Mucosa of descending colon (tissue), 3 donors: ENCODE results near the gene GADD45A. TPM values are rescaled to one million over a fixed set of nuclear protein-coding genes. Genes with fewer than 3 reads are reported as not detected.
A peak's percentile ranks its signal among the peaks of the same experiment; 100 is the strongest.

Experiments used
- ATAC-seq: fragments of 200-7000 bp; cut with Tn5 transposase; one replicate; pipeline ENCODE4 v1.9.1; 2020; ENCODE audit warnings: mild to moderate bottlenecking, moderate library complexity
- DNase-seq, 3 donors: peaks; one replicate each; pipeline ENCODE4 v3.0.0-alpha.2; 2020
- H3K36me3 ChIP-seq: fragments of 200-600 bp; one replicate; pipeline ENCODE4 v1.8.0; 2021; ENCODE audit warnings: low read depth, mild to moderate bottlenecking
- H3K4me1 ChIP-seq: fragments of 200-600 bp; one replicate; pipeline ENCODE4 v1.8.0; 2021; ENCODE audit warnings: low read depth, mild to moderate bottlenecking
- H3K4me3 ChIP-seq: fragments of 200-600 bp; one replicate; pipeline ENCODE4 v1.8.0; 2021; ENCODE audit warnings: mild to moderate bottlenecking
- H3K9me3 ChIP-seq: fragments of 200-600 bp; one replicate; pipeline ENCODE4 v1.8.0; 2021; ENCODE audit warnings: mild to moderate bottlenecking
- CTCF ChIP-seq: fragments of 200-600 bp; IDR thresholded peaks from one replicate; pipeline ENCODE4 v1.8.0; 2022; ENCODE audit warnings: antibody characterized with exemption, mild to moderate bottlenecking
- intact Hi-C, 2 donors: fragments of 100-400 bp; cut with DNase I in 1 of 2; cut with micrococcal nuclease in 1 of 2; formaldehyde crosslinking; loops; one replicate each; pipeline versions ENCODE4 v1.11.0 to v1.11.1; 2022; cut with DNase I, micrococcal nuclease
- total RNA-seq, 3 donors: library from RNA; stranded (reverse); fragmentation: NEBNext Ultra II Directional in 2 of 3; extraction: Animal tissue kit (Norgen Biotek cat#: 25700) in 2 of 3; gene quantifications; one replicate each; pipeline versions ENCODE4 v1.2.1 to v1.2.4, GENCODE V29; 2021 to 2023
- donor health status: DM: no; HTN: no; CAD: no; lungs with moderate emphysema.
- donor health status: DM: no; HTN: no; CAD: no.
- donor health status: DM: no; HTN: yes; CAD: no.

GADD45A gene
- total RNA-seq, 3 donors from 2014 or later = 19.5 to 40.3 (median 27.1) TPM

GRCh38 chr1:67710417-67710816 lies 25.4 kb downstream of the GADD45A start:
- intact Hi-C loops = no loop called here
- no peak for DNase-seq
- no peak for ATAC-seq

GRCh38 chr1:67711158-67711854 lies 26.3 kb downstream of the GADD45A start:
- ATAC-seq = peak; percentile 59
- intact Hi-C loops = no loop called here
- H3K4me1 ChIP-seq = peaks cover 57% of the 10 kb centered on the region

More at GRCh38 chr1:67710417-67710816, 25.4 kb downstream of the GADD45A start:
- Histone ChIP-seq H3K4me3 (no peak overlapping the region), H3K9me3 (no peaks in the 10 kb centered on the region), H3K36me3 (no peaks in the 10 kb centered on the region), H3K4me1 (peaks cover 57% of the 10 kb centered on the region)
- no peak for TF ChIP-seq CTCF

GRCh38 chr1:67711855-67712212 lies 26.8 kb downstream of the GADD45A start:
- no peak for TF ChIP-seq CTCF
- Histone ChIP-seq H3K4me1 (peaks cover 57% of the 10 kb centered on the region), H3K36me3 (no peaks in the 10 kb centered on the region), H3K9me3 (no peaks in the 10 kb centered on the region), H3K4me3 (no peak overlapping the region)
- intact Hi-C loops = no loop called here
- ATAC-seq = peak; percentile 21
- DNase-seq = no peak

More at GRCh38 chr1:67711158-67711854, 26.3 kb downstream of the GADD45A start:
- TF ChIP-seq CTCF = no peak
- H3K4me3 ChIP-seq = no peak overlapping the region
- no peaks in the 10 kb centered on the region for H3K36me3 ChIP-seq
- no peaks in the 10 kb centered on the region for H3K9me3 ChIP-seq
- DNase-seq = no peak

GRCh38 chr1:67713057-67713846 lies 28.3 kb downstream of the GADD45A start:
- H3K4me3 ChIP-seq = no peak overlapping the region
- no peaks in the 10 kb centered on the region for H3K36me3 ChIP-seq
- intact Hi-C loops = no loop called here
- H3K4me1 ChIP-seq = peaks cover 66% of the 10 kb centered on the region
- DNase-seq (peak in 1 of 3 donors; percentile 78), ATAC-seq (peak; percentile 80)
- no peaks in the 10 kb centered on the region for H3K9me3 ChIP-seq
- TF ChIP-seq CTCF = no peak

GRCh38 chr1:67715819-67716218 lies 30.8 kb downstream of the GADD45A start:
- H3K9me3 ChIP-seq = no peaks in the 10 kb centered on the region
- no peaks in the 10 kb centered on the region for H3K36me3 ChIP-seq
- no peak overlapping the region for H3K4me3 ChIP-seq
- DNase-seq (no peak), ATAC-seq (no peak)
- intact Hi-C loops = no loop called here
- peaks cover 47% of the 10 kb centered on the region for H3K4me1 ChIP-seq
- no peak for TF ChIP-seq CTCF
